Esophagus squamous epithelium (tissue), 4 donors: ENCODE measurements around the gene PEX7.

Experiments
- CTCF ChIP-seq, 6 experiments: fragments of 450-650 bp in 4 of 6; fragments of 200-600 bp in 2 of 6; sonication (generic) in 2 of 6; IDR thresholded peaks; one replicate each; pipeline ENCODE4 v1.5.1; 2016 to 2019; ENCODE audit warnings: antibody characterized with exemption in 6 of 6, mild to moderate bottlenecking in 4 of 6, moderate library complexity in 4 of 6
- POLR2A ChIP-seq, 4 donors: fragments of 450-650 bp; IDR thresholded peaks; one replicate each; pipeline ENCODE4 v1.6.1; 2017; ENCODE audit warnings: antibody characterized with exemption in 4 of 4, mild to moderate bottlenecking in 4 of 4, moderate library complexity in 3 of 4

GRCh38 chr6:136869451-136869850, 47.1 kb downstream of the PEX7 start:
- TF ChIP-seq CTCF (IDR thresholded peaks at IDR 0.05) (no peak), POLR2A (IDR thresholded peaks at IDR 0.05) (no peak)
